Panc1 (cell line): ENCODE measurements around the gene MRPL51. TPM values are rescaled to one million over a fixed set of nuclear protein-coding genes. Genes with fewer than 3 reads are reported as not detected.
A peak's percentile ranks its signal among the peaks of the same experiment; 100 is the strongest.

Experiments used
- ATAC-seq: fragments of 200-7000 bp; cut with Tn5 transposase; 2 replicates; pipeline ENCODE4 v1.9.1; 2020; ENCODE audit warnings: mild to moderate bottlenecking, moderate library complexity
- BruUV-seq: library from RNA; stranded (reverse); fragments of 400-500 nt; replicated peaks from 2 replicates; lab custom pipeline; 2021; lab: Mats Ljungman, UMichigan
- CTCF ChIA-PET: fragments of 300-600 bp; sonication (Branson Sonifier 250); formaldehyde crosslinking; loops from one replicate; lab custom pipeline; 2022; ENCODE audit warnings: antibody characterized with exemption; lab: Charles Lee
- POLR2A ChIA-PET: fragments of 300-600 bp; sonication (Branson Sonifier 250); formaldehyde crosslinking; loops from one replicate; lab custom pipeline; 2022; ENCODE audit warnings: antibody characterized with exemption; lab: Charles Lee
- DNase-seq: peaks from one replicate; pipeline ENCODE4 v3.0.0-alpha.2; 2010; ENCODE audit warnings: low read depth, low spot score
- H3K27ac ChIP-seq: 2 replicates; pipeline ENCODE4 v1.5.1; 2011; ENCODE audit warnings: mild to moderate bottlenecking, low read length, inconsistent platforms
- H3K27me3 ChIP-seq: fragments of 200-500 bp; sonication (Bioruptor generic); 2 replicates; pipeline ENCODE4 v1.6.0; 2014; ENCODE audit warnings: low read length, inconsistent platforms; ENCODE audit not compliant: control insufficient read depth, insufficient read depth
- H3K36me3 ChIP-seq: fragments of 200-500 bp; sonication (Bioruptor generic); 2 replicates; pipeline ENCODE4 v1.5.1; 2014; ENCODE audit warnings: inconsistent platforms, mild to moderate bottlenecking, low read length, moderate library complexity; ENCODE audit not compliant: control insufficient read depth, insufficient read depth
- H3K4me1 ChIP-seq: 2 replicates; pipeline ENCODE4 v1.5.1; 2011; ENCODE audit warnings: inconsistent platforms, mild to moderate bottlenecking, low read length, moderate library complexity; ENCODE audit not compliant: control insufficient read depth, insufficient read depth
- H3K4me3 ChIP-seq, 2 experiments: 2 replicates each; pipeline ENCODE4 v1.5.1; 2011 to 2012; ENCODE audit warnings: low read depth in 2 of 2, low read length in 2 of 2, mild to moderate bottlenecking in 2 of 2, inconsistent platforms in 1 of 2, moderate library complexity in 1 of 2
- H3K9me3 ChIP-seq: fragments of 200-500 bp; sonication (Bioruptor generic); 2 replicates; pipeline ENCODE4 v1.5.1; 2014; ENCODE audit warnings: low read depth, mild to moderate bottlenecking, inconsistent platforms, low read length, moderate library complexity; ENCODE audit not compliant: control insufficient read depth, insufficient read depth
- POLR2AphosphoS5 ChIP-seq: IDR thresholded peaks from 2 replicates; pipeline ENCODE4 v1.6.1; 2012; ENCODE audit warnings: mild to moderate bottlenecking, low read depth, low read length, moderate library complexity
- SIN3A ChIP-seq: IDR thresholded peaks from 2 replicates; pipeline ENCODE4 v1.6.1; 2012; ENCODE audit warnings: low read depth, mild to moderate bottlenecking, low read length, moderate library complexity, borderline replicate concordance; ENCODE audit not compliant: insufficient read depth
- TCF7L2 ChIP-seq: IDR thresholded peaks from 2 replicates; pipeline ENCODE4 v1.6.1; 2011; ENCODE audit warnings: mild to moderate bottlenecking, low read depth, low read length, inconsistent platforms
- in situ Hi-C: cut with HindIII; loops from 2 replicates; pipeline ENCODE4 v1.10.0; 2016; ENCODE audit warnings: low sequenced_read_pairs, low pct_unique_long_range_greater_than_20kb
- intact Hi-C: fragments of 100-400 bp; cut with micrococcal nuclease; formaldehyde crosslinking; loops from one replicate; pipeline ENCODE4 v1.10.0; 2022; ENCODE audit not compliant: unreplicated experiment
- total RNA-seq: library from RNA; stranded (reverse); gene quantifications from one replicate; pipeline ENCODE4 v1.2.1, GENCODE V29; 2021; ENCODE audit not compliant: unreplicated experiment
- TF ChIP-seq, protein P1 (sequence below), 2 experiments: IDR thresholded peaks; 2 replicates each; pipeline ENCODE4 v1.6.1; 2011 to 2012; ENCODE audit warnings: low read depth in 2 of 2, control low read depth in 1 of 2, low read length in 1 of 2, mild to moderate bottlenecking in 1 of 2, moderate library complexity in 1 of 2; ENCODE audit not compliant: insufficient read depth in 1 of 2
- TF ChIP-seq, protein P2 (sequence below): fragments of 450-650 bp; IDR thresholded peaks from 2 replicates; pipeline ENCODE4 v1.5.1; 2017; ENCODE audit warnings: mild to moderate bottlenecking

Gene MRPL51
- total RNA-seq, 1 experiment from 2014 or later, result 194 TPM

- intact Hi-C loops, result no loop called here
- no peak overlapping the region for H3K4me3 ChIP-seq
- no peak for DNase-seq
- BruUV-seq, result no TSS peak
- H3K27me3 ChIP-seq, result no peaks in the 10 kb centered on the region
- H3K27ac ChIP-seq, result peak overlapping the region; percentile 44; the same call in 1 of the 2 replicates
- POLR2A ChIA-PET, result no interaction called here
- no peak for TF ChIP-seq POLR2AphosphoS5
- TF ChIP-seq, protein P1, sequence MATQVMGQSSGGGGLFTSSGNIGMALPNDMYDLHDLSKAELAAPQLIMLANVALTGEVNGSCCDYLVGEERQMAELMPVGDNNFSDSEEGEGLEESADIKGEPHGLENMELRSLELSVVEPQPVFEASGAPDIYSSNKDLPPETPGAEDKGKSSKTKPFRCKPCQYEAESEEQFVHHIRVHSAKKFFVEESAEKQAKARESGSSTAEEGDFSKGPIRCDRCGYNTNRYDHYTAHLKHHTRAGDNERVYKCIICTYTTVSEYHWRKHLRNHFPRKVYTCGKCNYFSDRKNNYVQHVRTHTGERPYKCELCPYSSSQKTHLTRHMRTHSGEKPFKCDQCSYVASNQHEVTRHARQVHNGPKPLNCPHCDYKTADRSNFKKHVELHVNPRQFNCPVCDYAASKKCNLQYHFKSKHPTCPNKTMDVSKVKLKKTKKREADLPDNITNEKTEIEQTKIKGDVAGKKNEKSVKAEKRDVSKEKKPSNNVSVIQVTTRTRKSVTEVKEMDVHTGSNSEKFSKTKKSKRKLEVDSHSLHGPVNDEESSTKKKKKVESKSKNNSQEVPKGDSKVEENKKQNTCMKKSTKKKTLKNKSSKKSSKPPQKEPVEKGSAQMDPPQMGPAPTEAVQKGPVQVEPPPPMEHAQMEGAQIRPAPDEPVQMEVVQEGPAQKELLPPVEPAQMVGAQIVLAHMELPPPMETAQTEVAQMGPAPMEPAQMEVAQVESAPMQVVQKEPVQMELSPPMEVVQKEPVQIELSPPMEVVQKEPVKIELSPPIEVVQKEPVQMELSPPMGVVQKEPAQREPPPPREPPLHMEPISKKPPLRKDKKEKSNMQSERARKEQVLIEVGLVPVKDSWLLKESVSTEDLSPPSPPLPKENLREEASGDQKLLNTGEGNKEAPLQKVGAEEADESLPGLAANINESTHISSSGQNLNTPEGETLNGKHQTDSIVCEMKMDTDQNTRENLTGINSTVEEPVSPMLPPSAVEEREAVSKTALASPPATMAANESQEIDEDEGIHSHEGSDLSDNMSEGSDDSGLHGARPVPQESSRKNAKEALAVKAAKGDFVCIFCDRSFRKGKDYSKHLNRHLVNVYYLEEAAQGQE (IDR thresholded peaks at IDR 0.05; ENCODE audit: insufficient read depth in 1 of 2, low read depth in 2 of 2, low read length in 1 of 2), result no peak
- TF ChIP-seq, protein P2, sequence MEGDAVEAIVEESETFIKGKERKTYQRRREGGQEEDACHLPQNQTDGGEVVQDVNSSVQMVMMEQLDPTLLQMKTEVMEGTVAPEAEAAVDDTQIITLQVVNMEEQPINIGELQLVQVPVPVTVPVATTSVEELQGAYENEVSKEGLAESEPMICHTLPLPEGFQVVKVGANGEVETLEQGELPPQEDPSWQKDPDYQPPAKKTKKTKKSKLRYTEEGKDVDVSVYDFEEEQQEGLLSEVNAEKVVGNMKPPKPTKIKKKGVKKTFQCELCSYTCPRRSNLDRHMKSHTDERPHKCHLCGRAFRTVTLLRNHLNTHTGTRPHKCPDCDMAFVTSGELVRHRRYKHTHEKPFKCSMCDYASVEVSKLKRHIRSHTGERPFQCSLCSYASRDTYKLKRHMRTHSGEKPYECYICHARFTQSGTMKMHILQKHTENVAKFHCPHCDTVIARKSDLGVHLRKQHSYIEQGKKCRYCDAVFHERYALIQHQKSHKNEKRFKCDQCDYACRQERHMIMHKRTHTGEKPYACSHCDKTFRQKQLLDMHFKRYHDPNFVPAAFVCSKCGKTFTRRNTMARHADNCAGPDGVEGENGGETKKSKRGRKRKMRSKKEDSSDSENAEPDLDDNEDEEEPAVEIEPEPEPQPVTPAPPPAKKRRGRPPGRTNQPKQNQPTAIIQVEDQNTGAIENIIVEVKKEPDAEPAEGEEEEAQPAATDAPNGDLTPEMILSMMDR, result no peak
- TF ChIP-seq TCF7L2, result no peak
- no peak for TF ChIP-seq SIN3A
- in situ Hi-C loops, result no loop called here
- no peaks in the 10 kb centered on the region for H3K9me3 ChIP-seq
- peaks cover 15% of the 10 kb centered on the region for H3K4me1 ChIP-seq
- peaks cover 9% of the 10 kb centered on the region for H3K36me3 ChIP-seq
- CTCF ChIA-PET, result interaction anchor here (0.7 kb wide), 1 partner anchor 138 kb away, joined by 6 read pairs; no protein-coding TSS in a partner anchor
- no peak for ATAC-seq
Observed at GRCh38 chr12:6530576-6531260, 37.7 kb upstream of the MRPL51 start.

DNA sequence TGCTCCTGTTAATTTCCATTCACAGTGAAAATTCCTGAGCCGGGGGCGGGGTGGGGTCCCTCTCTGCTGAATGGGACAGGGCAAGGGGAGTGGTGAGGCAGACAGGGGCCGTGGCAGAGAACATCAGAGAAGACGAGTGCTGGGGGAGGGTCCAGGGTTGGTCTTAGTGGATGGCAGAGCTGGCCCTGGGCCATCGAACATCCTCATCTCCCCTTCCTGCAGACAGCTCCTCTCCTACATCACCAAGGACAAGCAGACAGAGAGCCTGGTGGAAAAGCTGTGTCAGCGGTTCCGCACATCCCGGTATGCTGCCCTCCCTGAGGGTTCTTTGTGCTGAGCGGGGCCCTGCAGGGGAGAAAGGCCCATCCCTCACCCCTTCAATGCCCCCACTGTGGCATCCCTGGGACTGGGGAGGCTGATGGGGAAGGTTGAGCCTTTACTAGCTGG, 36.3 kb upstream of the MRPL51 start:
- CTCF ChIA-PET, result no interaction called here
- no TSS peak for BruUV-seq
- ATAC-seq (no peak), DNase-seq (no peak)
- TF ChIP-seq TCF7L2 (no peak), SIN3A (no peak), POLR2AphosphoS5 (no peak)
- TF ChIP-seq, protein P1 (IDR thresholded peaks at IDR 0.05; ENCODE audit: insufficient read depth in 1 of 2, low read depth in 2 of 2, low read length in 1 of 2), result no peak
- TF ChIP-seq, protein P2, result no peak
- intact Hi-C loops (no loop called here), in situ Hi-C loops (no loop called here)
- H3K4me3 ChIP-seq, result no peak overlapping the region
- H3K27me3 ChIP-seq, result no peaks in the 10 kb centered on the region
- POLR2A ChIA-PET, result no interaction called here
- H3K27ac ChIP-seq, result no peak overlapping the region
- peaks cover 15% of the 10 kb centered on the region for H3K4me1 ChIP-seq
- H3K9me3 ChIP-seq, result no peaks in the 10 kb centered on the region
- peaks cover 13% of the 10 kb centered on the region for H3K36me3 ChIP-seq
